ENCODE measurements around the gene BMPR1B. TPM values are rescaled to one million over a fixed set of nuclear protein-coding genes. Genes with fewer than 3 reads are reported as not detected.
A peak's percentile ranks its signal among the peaks of the same experiment; 100 is the strongest.

Gene BMPR1B
- total RNA-seq, 1 donor from 2014 or later, result 1.4 TPM

DNA sequence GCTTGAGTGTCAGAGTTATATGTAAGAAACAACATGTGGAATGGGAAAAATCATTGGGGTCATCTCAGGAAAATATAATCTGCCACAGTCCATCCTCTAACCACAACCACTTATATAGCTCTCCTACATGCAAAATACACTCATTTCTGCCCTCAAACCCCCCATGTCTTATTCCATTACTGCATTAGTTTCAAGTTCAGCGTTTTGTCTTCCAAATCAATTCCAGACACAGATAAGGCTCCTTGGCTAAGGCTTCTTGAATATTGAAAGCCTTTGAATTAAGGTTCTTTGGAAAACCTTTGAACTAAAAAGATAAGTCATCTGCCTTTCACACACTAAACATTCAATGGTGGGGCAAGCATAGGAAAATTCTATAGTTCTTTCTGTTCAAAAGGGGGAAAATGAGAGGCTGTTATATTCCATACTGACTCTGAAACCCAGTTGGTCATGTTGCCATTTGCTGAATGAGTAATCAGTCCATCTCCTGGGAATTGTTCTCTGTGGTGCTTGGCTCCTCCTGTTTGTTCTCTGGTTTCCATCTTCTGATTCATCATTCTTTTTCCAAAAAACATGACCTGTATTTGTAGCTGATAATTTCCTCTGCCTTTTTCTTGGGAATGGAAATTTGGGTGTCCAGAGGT lies 218.7 kb downstream of the BMPR1B start:
- intact Hi-C loops (cut with DNase I), result no loop called here
- no peak for DNase-seq (ENCODE audit: missing footprints)
- ATAC-seq, result no peak

DNA sequence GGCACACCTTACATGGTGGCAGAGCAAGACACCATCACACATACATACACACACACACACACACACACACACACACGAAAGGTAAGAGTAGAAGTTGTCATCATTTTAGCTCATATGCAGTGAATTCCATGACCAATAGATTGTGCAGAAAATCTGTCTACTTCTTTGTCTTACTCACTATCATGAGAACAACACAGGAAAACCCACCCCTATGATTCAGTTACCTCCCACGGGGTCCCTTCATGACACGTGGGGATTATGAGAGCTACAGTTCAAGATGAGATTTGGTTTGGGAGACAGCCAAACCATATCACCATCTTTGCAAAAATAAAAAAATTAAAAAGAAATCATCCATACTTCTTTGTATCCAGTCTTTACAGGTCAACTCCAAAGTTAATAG lies 221.1 kb downstream of the BMPR1B start:
- intact Hi-C loops (cut with DNase I), result no loop called here
- no peak for DNase-seq (ENCODE audit: missing footprints)
- no peak for ATAC-seq

DNA sequence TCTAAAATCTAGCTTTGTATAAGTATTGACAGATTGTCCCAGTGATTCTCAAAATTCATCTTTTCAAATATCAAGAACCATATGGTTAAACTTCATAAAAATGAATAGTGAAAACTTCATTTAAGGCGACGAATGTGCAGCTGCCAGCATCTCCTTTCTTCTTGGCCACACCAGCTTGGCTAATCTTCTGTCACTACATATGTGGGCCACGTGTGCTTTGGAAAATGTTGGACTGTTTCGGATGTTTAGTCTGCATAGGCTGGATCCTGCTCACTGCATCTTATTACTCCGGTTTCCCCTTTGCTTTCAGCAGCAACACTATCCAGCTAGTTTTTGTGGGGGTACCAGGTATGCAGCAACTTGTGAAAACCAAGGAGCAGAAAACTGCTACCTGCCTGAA lies 221.9 kb downstream of the BMPR1B start:
- intact Hi-C loops (cut with DNase I), result no loop called here
- no peak for ATAC-seq
- no peak for DNase-seq (ENCODE audit: missing footprints)

DNA sequence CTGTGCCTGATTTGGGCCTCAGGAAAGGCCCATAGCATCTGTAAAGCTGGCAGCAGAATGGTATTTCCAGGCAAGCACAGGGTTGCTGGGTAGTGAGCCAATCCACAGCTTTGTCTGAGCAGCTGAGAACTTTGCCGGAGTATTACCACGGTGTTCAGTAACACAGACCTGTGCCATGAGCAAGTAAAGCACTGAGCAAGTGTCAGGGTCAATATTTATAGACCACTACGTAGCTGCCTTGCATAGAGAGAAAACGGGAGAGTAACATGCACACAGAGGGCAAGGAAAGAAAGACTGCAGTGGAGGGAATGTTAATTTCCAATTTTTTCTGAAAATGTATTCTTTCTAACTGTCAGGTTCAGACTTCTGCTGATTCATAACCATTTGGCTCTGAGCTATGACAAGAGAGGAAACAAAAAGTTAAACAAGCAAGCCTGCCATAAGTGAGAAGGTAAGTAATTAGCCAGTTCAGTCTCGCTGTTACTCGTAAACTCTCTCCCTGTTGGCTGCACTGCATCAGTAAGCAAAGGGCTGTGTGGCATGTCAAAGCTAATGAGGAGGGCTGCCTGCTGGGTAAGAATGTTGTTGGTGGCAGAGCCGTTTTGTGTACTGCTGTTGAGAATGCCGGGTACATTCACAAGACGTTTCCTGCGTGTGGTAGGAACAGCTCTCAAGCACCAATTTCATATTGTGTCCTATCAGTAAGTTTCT lies 238.1 kb downstream of the BMPR1B start:
- no peak for DNase-seq (ENCODE audit: missing footprints)
- peak; percentile 95 for ATAC-seq
- intact Hi-C loops (cut with DNase I), result loop anchor here (10.0 kb wide), 1 partner anchor 109 kb away; no protein-coding TSS in a partner anchor

DNA sequence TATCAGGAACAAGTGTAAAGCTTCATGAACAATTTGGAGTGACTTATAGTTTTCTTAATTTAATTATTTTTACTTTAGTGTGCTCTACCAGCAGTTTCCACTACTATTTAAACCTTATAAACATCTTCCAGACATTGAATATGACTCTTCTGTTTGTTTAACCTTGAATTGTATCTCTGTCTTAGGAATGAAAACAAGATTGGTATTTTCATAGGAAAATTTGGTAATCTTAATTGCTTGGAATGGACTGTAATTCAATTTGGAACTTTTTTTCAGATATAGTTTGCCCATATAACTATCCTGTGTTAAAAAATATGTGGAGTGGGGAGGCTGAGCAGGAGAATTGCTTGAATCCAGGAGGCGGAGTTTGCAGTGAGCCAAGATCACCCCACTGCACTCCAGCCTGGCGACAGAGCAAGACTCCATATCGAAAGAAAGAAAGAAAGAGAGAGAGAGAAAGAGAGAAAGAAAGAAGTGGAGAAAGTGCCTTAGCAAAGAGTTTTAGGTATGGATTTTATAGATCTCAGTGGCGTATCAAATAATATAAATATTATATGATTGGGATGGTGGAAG lies 242.4 kb downstream of the BMPR1B start:
- no peak for ATAC-seq
- intact Hi-C loops (cut with DNase I), result no loop called here
- DNase-seq (ENCODE audit: missing footprints), result no peak

DNA sequence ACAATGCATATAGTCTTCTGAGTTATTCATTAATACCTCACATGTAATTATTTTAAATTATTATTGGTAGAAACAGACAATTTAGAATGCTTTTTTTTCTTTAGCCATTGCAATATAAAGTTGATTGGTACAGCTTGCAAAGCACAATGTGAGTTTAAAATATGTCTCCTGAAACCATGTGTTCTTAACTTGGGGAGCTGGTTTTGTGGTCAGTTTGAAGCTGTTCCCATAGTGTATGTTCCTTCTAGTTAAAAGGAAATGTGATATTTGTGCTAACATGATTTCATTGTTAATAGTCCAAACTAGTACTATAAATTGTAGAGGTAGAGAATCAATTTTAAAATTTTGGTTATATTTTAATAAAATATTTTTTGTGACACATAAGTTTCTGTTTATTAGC lies 247.2 kb downstream of the BMPR1B start:
- no peak for ATAC-seq
- intact Hi-C loops (cut with DNase I), result no loop called here
- no peak for DNase-seq (ENCODE audit: missing footprints)

DNA sequence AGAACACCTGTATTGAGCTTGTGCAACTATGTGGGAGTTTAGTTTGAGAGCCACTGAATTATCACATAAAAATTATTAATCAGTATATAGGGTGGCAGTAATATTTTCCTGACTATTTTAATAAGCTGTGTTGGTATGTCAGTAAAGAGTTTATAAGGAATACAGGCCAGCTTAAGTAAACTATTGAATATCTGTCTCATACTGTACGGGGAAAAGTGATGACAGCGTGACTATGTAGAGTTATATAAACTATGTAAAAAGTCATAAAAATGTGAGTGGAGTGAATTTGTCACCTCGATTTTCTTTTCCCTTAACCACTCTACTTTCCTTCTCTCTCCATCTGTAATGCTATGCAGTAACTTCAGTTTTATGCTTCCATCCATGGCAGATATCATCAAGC lies 250.2 kb downstream of the BMPR1B start:
- no peak for DNase-seq (ENCODE audit: missing footprints)
- intact Hi-C loops (cut with DNase I), result no loop called here
- no peak for ATAC-seq

DNA sequence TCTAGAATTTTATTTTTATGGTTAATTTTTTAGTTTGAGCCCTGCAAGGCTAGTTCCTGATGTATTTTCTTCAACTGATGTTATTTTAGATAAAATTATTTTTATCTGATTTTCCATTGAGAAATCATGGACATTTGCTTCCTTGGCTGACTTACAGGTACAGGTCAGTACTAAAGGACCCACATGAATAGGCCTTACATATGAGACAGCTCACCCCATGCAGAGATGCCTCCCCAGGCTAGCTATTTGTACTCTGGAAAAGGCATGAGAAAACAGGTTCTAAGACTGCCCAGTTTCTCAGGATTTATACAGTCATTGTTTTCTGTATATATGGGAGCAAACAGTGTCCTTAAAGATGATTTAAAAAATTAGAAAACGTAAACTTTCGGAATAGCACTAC lies 255.5 kb downstream of the BMPR1B start:
- DNase-seq (ENCODE audit: missing footprints) (no peak), ATAC-seq (no peak)
- intact Hi-C loops (cut with DNase I), result no loop called here

DNA sequence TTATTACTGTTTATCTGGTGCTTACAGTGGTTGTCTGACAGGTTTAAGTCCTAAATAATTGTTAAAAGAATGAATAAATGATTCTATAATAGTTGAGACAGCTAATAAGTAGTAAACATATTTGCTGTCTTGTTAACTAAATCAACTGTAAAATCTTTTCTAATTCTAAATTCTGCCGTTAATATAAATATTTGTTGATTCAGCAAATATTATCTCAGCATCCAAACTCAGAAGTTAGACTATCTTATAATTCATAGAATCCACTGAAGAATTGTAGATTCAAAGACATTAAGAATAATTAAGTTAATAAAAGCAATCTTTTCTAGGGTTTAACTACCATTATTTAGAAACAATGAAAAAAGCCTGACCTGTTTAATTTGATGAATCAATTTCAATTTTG lies 256.3 kb downstream of the BMPR1B start:
- intact Hi-C loops (cut with DNase I), result no loop called here
- ATAC-seq (no peak), DNase-seq (ENCODE audit: missing footprints) (no peak)

DNA sequence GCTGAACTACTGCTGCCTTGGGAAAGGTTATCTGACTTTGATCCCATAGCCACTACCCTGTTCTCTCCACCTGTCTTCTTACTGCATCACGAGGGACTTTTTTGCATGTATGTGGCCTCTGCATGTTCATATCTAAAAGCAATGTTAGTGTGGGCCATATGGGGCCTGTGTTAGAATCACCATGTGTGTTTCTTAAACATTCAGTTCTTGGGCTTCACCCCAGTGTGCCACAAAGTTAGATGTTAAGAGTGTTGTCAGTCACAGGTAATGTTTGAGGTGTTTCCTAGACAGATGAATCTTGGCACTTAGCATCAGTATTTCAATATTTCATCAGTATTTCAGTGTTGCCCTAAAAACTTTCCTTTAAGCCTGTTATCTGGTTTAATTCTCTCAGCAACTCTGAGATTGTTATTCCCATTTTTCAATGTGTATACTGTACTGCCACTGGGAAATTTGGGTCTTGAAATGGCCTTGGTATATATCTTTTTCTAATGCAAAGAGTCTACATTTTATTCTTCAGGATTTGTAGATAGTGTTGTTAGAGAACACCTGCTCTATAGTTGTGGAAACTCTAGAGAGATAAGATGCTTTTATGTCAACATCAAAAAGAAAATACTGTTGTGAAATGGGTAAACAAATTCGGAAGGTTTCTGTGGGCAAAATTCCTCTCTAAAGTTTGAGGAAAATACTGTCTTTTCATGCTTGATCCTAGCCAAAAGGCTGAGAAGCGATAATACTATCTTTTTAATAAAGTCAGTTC lies 259.7 kb downstream of the BMPR1B start:
- ATAC-seq (no peak), DNase-seq (ENCODE audit: missing footprints) (no peak)
- intact Hi-C loops (cut with DNase I), result no loop called here

DNA sequence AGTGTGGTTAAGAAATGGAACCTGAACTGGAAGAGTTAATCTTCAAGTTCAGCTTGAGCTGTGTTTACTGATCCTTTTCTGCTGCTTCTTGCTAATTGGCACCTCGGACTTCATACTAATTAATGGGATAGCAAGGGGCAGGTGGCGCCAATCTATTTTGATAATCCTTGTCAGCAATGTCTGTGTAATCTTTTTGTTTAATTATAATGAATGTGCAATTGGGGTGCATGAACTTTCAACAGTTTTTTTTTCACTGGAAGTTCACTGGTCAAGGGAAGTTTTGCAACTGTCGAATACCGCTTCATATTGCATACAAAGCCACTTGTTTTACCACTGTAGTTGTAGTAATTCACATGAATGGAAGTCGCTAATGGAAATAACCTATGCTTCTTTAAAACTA lies 261.0 kb downstream of the BMPR1B start:
- ATAC-seq (no peak), DNase-seq (ENCODE audit: missing footprints) (no peak)
- intact Hi-C loops (cut with DNase I), result no loop called here

DNA sequence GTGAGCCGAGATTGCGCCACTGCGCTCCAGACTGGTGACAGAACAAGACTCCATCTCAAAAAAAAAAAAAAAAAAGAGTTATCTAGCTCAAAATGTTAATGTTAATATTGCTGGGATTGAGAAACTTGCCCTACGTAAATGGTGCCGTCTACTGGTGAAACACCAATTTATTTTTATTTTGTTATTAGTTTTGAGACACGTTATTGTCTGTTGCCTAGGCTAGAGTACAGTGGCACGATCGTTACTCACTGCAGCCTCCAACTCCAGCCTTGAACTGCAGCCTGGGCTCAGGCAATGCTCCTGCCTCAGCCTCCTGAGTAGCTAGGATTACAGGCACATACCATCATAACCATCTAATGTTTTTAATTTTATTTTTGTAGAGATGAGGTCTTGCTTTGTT lies 262.8 kb downstream of the BMPR1B start:
- DNase-seq (ENCODE audit: missing footprints), result no peak

DNA sequence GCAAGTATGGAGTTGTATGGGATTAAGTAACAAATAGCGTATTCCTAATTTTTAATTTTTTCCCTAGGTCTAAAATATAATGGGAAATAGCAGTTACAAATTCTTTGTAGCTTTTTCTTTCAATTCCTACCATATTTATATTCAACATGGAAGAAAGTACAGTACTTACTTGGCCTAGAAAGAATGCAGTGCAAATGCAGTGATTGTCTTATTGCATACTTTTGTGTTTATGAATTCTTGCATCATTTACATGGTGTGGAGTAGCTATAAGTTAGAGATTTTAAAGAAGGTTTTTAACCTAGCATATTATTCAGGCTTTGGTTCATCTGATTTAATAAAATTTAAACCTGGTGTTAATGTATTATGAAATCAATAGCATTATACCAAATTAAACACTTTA lies 263.3 kb downstream of the BMPR1B start:
- ATAC-seq (no peak), DNase-seq (ENCODE audit: missing footprints) (no peak)
- intact Hi-C loops (cut with DNase I), result no loop called here

More for the DNA sequence above, 262.8 kb downstream of the BMPR1B start:
- ATAC-seq, result no peak
- intact Hi-C loops (cut with DNase I), result no loop called here

DNA sequence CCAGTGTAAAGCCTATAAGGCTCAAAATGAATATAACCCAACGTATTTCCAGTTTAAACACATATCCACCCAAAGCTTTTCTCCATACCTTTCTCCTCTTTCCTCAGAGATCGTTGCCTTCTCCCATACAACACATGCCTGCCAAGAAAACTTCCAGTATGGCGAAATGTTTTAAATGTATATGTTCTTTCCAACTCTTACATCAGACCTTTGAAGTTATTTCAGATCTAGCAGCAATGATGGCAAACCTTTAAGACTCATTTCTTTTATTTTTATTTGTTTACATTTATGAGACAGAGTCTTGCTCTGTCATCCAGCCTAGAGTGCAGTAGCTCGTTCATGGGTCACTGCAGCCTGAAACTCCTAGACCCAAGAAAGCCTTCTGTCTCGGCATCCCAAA lies 265.4 kb downstream of the BMPR1B start:
- no peak for DNase-seq (ENCODE audit: missing footprints)
- no peak for ATAC-seq
- intact Hi-C loops (cut with DNase I), result no loop called here

DNA sequence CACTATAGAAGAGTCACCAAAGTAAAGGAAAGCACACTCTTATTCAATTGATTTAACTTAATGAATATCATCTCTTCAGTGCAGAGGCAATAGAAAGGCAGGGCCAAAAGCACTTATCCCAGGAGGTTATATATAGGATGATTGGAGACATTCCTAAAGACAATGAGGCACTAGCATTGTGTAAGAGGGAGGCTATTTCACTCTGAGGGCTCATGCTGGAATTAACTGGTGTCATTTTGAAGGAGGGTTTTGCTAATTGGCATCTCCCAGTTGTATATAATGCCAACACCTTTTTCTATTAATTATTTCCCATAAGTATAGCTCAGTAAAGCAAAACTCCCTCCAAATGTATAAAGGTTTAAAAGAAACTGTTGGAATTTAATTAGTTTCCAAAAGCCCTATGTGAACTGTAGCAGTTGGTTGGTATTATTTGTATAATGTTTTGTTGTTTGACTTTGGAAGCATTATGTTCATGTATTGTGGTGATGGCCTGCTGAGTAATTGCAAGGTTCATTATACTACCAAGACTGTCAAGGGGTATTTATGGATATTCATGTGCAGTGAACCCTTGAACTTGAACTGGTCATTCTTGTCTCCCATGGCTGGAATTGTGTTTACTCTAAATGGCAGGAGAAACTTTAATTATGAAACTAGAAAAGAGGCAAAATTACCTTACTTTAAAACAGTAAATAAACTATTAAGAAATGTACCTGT lies 270.3 kb downstream of the BMPR1B start:
- ATAC-seq (no peak), DNase-seq (ENCODE audit: missing footprints) (no peak)
- intact Hi-C loops (cut with DNase I), result no loop called here

DNA sequence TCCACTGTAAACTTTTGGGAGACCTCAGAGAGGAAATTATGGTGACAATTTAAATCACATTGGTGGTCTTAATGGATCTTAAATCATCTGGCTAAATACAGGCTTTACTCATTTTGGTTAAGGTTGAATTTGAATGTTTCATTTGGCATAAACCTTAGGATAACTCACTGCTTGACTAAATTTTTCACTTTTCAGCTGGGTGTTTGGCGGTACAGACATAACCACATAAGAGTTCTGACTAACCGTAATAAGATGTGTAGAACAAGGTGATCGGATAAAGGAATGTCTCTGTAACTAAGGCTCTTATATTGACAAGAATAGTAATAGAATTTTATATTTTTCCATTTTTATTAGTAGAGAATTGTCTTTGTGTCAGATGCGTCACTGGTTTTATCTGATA lies 281.0 kb downstream of the BMPR1B start:
- no peak for ATAC-seq
- no peak for DNase-seq (ENCODE audit: missing footprints)
- intact Hi-C loops (cut with DNase I), result no loop called here

DNA sequence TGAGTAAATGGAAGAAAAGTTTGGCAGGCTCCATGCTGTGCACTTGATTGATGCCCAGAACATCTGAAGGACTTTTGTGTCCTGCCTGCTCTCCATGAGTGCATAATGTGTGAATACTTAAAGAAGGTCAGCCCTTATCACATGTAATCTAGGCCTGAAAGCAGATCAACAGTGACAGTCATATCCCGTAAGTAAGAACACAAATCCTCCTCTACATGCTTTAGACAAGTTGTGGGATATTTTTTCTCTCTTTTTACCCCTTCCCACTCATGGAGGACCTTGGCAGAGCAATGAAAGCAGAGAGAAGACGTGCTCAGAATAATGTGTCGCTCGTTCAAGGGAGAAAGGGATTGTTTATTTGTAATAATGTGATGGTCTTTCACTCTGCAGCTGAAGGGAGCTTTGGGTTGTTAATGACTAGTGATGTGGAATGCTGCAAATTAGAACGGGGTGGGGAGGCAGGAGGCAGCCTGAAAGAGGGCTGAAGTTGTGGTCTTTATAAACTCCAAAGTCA lies 286.6 kb downstream of the BMPR1B start:
- no peak for ATAC-seq
- intact Hi-C loops (cut with DNase I), result no loop called here
- no peak for DNase-seq (ENCODE audit: missing footprints)

DNA sequence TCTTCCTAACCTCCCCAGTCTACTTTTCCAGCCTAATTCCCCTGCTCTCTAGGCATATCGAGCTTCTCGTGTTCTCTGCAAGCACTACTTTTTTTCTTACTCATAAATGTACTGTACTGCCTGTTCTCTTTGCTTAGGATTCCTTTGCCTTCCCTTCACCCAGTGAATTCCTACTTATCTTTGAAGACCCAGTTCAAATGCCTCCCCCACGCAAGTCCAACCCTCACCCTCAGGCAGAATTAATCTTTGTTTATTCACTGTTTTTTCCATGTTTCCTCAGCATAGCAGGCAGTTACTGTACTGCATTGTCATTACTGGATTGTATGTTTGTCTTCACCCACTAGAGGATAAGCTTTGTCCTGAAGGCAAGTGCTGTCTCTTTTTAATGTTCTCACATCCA lies 287.7 kb downstream of the BMPR1B start:
- DNase-seq (ENCODE audit: missing footprints) (no peak), ATAC-seq (no peak)
- intact Hi-C loops (cut with DNase I), result no loop called here

DNA sequence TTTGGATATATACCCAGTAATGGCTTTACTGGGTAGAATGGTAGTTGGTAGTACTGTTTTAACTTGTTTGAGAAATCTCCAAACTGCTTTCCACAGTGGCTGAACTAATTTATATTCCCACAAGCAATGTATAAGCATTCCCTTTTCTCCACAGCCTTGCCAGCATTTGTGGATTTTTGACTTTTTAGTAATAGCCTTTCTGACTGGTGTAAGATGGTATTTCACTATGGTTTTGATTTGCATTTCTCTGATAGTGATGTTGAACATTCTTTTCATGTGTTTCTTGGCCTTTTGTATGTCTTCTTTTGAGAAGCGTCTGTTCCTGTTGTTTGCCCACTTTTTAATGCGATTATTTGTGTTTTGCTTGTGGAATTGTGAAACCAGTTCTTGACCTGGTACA lies 290.5 kb downstream of the BMPR1B start:
- DNase-seq (ENCODE audit: missing footprints), result no peak
- ATAC-seq, result no peak
- intact Hi-C loops (cut with DNase I), result no loop called here

Measured in Right ventricle myocardium inferior (tissue), 1 donor.